ENCODE results near the gene DDAH2. TPM values are rescaled to one million over a fixed set of nuclear protein-coding genes. Genes with fewer than 3 reads are reported as not detected.

DDAH2 gene
- total RNA-seq, 1 experiment from 2014 or later = 68.2 TPM

- H3K36me3 ChIP-seq (ENCODE audit: insufficient read depth, low read length, poor library complexity, severe bottlenecking) = no peaks in the 10 kb centered on the region
- ChIA-PET POLR2A (ENCODE audit: low non-redundant PET) (no interaction called here), CTCF (no interaction called here)
- H3K4me1 ChIP-seq (ENCODE audit: insufficient read depth, low read length, poor library complexity, severe bottlenecking) = no peaks in the 10 kb centered on the region
- BruUV-seq (replicated peaks) = no TSS peak
- TF ChIP-seq CTCF (conservative IDR thresholded peaks at IDR 0.05; ENCODE audit: low read depth, low read length) (no peak), EZH2 (IDR thresholded peaks at IDR 0.05; ENCODE audit: borderline replicate concordance, low read depth, low read length, poor library complexity, severe bottlenecking) (no peak)
- no peaks in the 10 kb centered on the region for H3K27me3 ChIP-seq (replicated peaks; ENCODE audit: insufficient read depth, low read depth, low read length, poor library complexity)
- DNase-seq (ENCODE audit: low spot score) = no peak
- no peaks in the 10 kb centered on the region for H3K9me3 ChIP-seq (ENCODE audit: low read depth, low read length, poor library complexity, severe bottlenecking)
- intact Hi-C loops (cut with micrococcal nuclease; ENCODE audit: unreplicated experiment) = no loop called here
- no peak overlapping the region for H3K4me3 ChIP-seq (ENCODE audit: low read depth, low read length, poor library complexity, severe bottlenecking)
- no peak overlapping the region for H3K27ac ChIP-seq (ENCODE audit: low read depth, low read length, poor library complexity, severe bottlenecking)
Measured at GRCh38 chr6:31720196-31720770, 8.8 kb downstream of the DDAH2 start.

GRCh38 chr6:31719001-31719400 lies 10.1 kb downstream of the DDAH2 start:
- Histone ChIP-seq H3K27ac (ENCODE audit: low read depth, low read length, poor library complexity, severe bottlenecking) (no peak overlapping the region), H3K9me3 (ENCODE audit: low read depth, low read length, poor library complexity, severe bottlenecking) (no peaks in the 10 kb centered on the region), H3K4me1 (ENCODE audit: insufficient read depth, low read length, poor library complexity, severe bottlenecking) (no peaks in the 10 kb centered on the region), H3K4me3 (ENCODE audit: low read depth, low read length, poor library complexity, severe bottlenecking) (no peak overlapping the region), H3K36me3 (ENCODE audit: insufficient read depth, low read length, poor library complexity, severe bottlenecking) (no peaks in the 10 kb centered on the region), H3K27me3 (replicated peaks; ENCODE audit: insufficient read depth, low read depth, low read length, poor library complexity) (no peaks in the 10 kb centered on the region)
- BruUV-seq (replicated peaks) = no TSS peak
- intact Hi-C loops (cut with micrococcal nuclease; ENCODE audit: unreplicated experiment) = no loop called here
- no peak for DNase-seq (ENCODE audit: low spot score)
- TF ChIP-seq CTCF (conservative IDR thresholded peaks at IDR 0.05; ENCODE audit: low read depth, low read length) = no peak
- TF ChIP-seq EZH2 (IDR thresholded peaks at IDR 0.05; ENCODE audit: borderline replicate concordance, low read depth, low read length, poor library complexity, severe bottlenecking) = no peak
- POLR2A ChIA-PET (ENCODE audit: low non-redundant PET) = no interaction called here
- CTCF ChIA-PET = no interaction called here

- Histone ChIP-seq H3K27me3 (replicated peaks; ENCODE audit: insufficient read depth, low read depth, low read length, poor library complexity) (no peaks in the 10 kb centered on the region), H3K9me3 (ENCODE audit: low read depth, low read length, poor library complexity, severe bottlenecking) (no peaks in the 10 kb centered on the region), H3K36me3 (ENCODE audit: insufficient read depth, low read length, poor library complexity, severe bottlenecking) (no peaks in the 10 kb centered on the region), H3K4me3 (ENCODE audit: low read depth, low read length, poor library complexity, severe bottlenecking) (no peak overlapping the region), H3K4me1 (ENCODE audit: insufficient read depth, low read length, poor library complexity, severe bottlenecking) (no peaks in the 10 kb centered on the region), H3K27ac (ENCODE audit: low read depth, low read length, poor library complexity, severe bottlenecking) (no peak overlapping the region)
- ChIA-PET POLR2A (ENCODE audit: low non-redundant PET) (no interaction called here), CTCF (no interaction called here)
- DNase-seq (ENCODE audit: low spot score) = no peak
- TF ChIP-seq EZH2 (IDR thresholded peaks at IDR 0.05; ENCODE audit: borderline replicate concordance, low read depth, low read length, poor library complexity, severe bottlenecking) = no peak
- no peak for TF ChIP-seq CTCF (conservative IDR thresholded peaks at IDR 0.05; ENCODE audit: low read depth, low read length)
- no TSS peak for BruUV-seq (replicated peaks)
- intact Hi-C loops (cut with micrococcal nuclease; ENCODE audit: unreplicated experiment) = no loop called here
Measured at GRCh38 chr6:31718265-31718664, 10.8 kb downstream of the DDAH2 start.

All from A673 (cell line).